ENCODE data around the gene INAVA.

The INAVA gene

GRCh38 chr1:200867018-200867811 is 27.5 kb upstream of the INAVA start:
- POLR2A ChIA-PET: interaction anchor here (1.0 kb wide), 1 partner anchor 29 kb away, joined by 3 read pairs; no protein-coding TSS in a partner anchor
- TF ChIP-seq CTCF (IDR thresholded peaks at IDR 0.05; ENCODE audit: control extremely low read depth, extremely low read depth, low read depth, missing control alignments): no peak
- no peak for DNase-seq (ENCODE audit: extremely low spot score)
- CTCF ChIA-PET: interaction anchor here (0.6 to 3.9 kb wide), 9 partner anchors 9 to 175 kb away, joined by 3 to 15 read pairs (median 6); no protein-coding TSS in a partner anchor

- CTCF ChIA-PET: interaction anchor here (1.6 to 1.7 kb wide), 2 partner anchors 10 to 30 kb away, joined by 3 to 4 read pairs; no protein-coding TSS in a partner anchor
- no peak for DNase-seq (ENCODE audit: extremely low spot score)
- TF ChIP-seq CTCF (IDR thresholded peaks at IDR 0.05; ENCODE audit: control extremely low read depth, extremely low read depth, low read depth, missing control alignments): no peak
- POLR2A ChIA-PET: no interaction called here
Observed at GRCh38 chr1:200869376-200869752, 25.3 kb upstream of the INAVA start.

- DNase-seq (ENCODE audit: extremely low spot score): peak; percentile 69
- ChIA-PET CTCF (interaction anchor here (1.4 to 1.7 kb wide), 4 partner anchors 10 to 153 kb away, joined by 3 to 4 read pairs (median 4); no protein-coding TSS in a partner anchor), POLR2A (no interaction called here)
- no peak for TF ChIP-seq CTCF (IDR thresholded peaks at IDR 0.05; ENCODE audit: control extremely low read depth, extremely low read depth, low read depth, missing control alignments)
Observed at GRCh38 chr1:200869753-200870391, 24.8 kb upstream of the INAVA start.

- no peak for DNase-seq (ENCODE audit: extremely low spot score)
- CTCF ChIA-PET: no interaction called here
- POLR2A ChIA-PET: no interaction called here
- no peak for TF ChIP-seq CTCF (IDR thresholded peaks at IDR 0.05; ENCODE audit: control extremely low read depth, extremely low read depth, low read depth, missing control alignments)
Observed at GRCh38 chr1:200872446-200873115, 22.1 kb upstream of the INAVA start, which contains the start of gene GPR25. TSS of gene GPR25 (plus strand) at chr1:200872981. CDS start at chr1:200873038, 57 bp downstream.

GRCh38 chr1:200873116-200873670 is 21.5 kb upstream of the INAVA start:
- POLR2A ChIA-PET: no interaction called here
- no peak for TF ChIP-seq CTCF (IDR thresholded peaks at IDR 0.05; ENCODE audit: control extremely low read depth, extremely low read depth, low read depth, missing control alignments)
- CTCF ChIA-PET: interaction anchor here (1.5 kb wide), 1 partner anchor 18 kb away, joined by 8 read pairs; no protein-coding TSS in a partner anchor

More at GRCh38 chr1:200873116-200873670, 21.5 kb upstream of the INAVA start:
- no peak for DNase-seq (ENCODE audit: extremely low spot score)
